ENCODE results near the gene TMEM256.

DNA sequence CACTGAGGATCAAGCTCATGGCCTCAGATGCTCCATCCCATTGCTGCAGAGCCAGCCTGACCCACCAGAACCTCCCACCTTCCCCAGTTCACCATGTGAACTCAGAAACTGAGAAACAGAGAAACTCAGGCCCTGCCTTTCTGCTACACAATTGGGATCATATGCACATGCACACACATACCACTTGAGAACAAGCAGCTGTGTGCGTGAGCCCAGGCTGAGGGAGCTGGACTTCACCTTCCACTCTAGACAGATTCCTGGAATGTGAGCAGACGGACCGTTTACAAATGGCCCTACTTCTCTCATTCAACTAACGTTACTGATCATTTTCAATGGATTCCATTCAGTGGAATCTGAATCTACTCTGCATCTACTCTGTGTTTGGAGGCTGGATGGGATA is 19.8 kb upstream of the TMEM256 start:
- TF ChIP-seq CTCF (IDR thresholded peaks at IDR 0.05) (no peak), POLR2A (IDR thresholded peaks at IDR 0.05) (no peak), POLR2AphosphoS5 (IDR thresholded peaks at IDR 0.05) (no peak)

Measured in transverse colon (tissue), 4 donors.